Keratinocyte (primary cell): ENCODE data around the gene TRIM63. TPM values are rescaled to one million over a fixed set of nuclear protein-coding genes. Genes with fewer than 3 reads are reported as not detected.

Experiments
- DNase-seq: peaks from one replicate; pipeline ENCODE4 v3.0.0-alpha.2; 2011; ENCODE audit warnings: low read depth, missing footprints, low spot score
- FAIRE-seq: peaks from 2 replicates; lab custom pipeline; 2011; peaks lifted over from hg19 to GRCh38; lab: Jason Lieb, UNC
- H2AFZ ChIP-seq: 2 replicates; pipeline ENCODE4 v1.6.0; 2012; ENCODE audit warnings: low read length, control low read depth, inconsistent platforms; ENCODE audit not compliant: control insufficient read depth
- H3K27ac ChIP-seq: 2 replicates; pipeline ENCODE4 v1.5.1; 2011; ENCODE audit warnings: low read length; ENCODE audit not compliant: control insufficient read depth, insufficient read depth
- H3K27me3 ChIP-seq: 3 replicates; pipeline ENCODE4 v1.6.0; 2011; ENCODE audit warnings: low read length; ENCODE audit not compliant: control insufficient read depth, insufficient read depth; ENCODE audit errors: extremely low read depth
- H3K36me3 ChIP-seq, 2 experiments: 2 replicates in 1 of 2; 3 replicates in 1 of 2; pipeline ENCODE4 v1.5.1; 2011; ENCODE audit warnings: low read length in 2 of 2, mild to moderate bottlenecking in 1 of 2; ENCODE audit not compliant: control insufficient read depth in 2 of 2, insufficient read depth in 2 of 2; ENCODE audit errors: extremely low read depth in 1 of 2
- H3K4me1 ChIP-seq: 3 replicates; pipeline ENCODE4 v1.5.1; 2011; ENCODE audit warnings: low read length; ENCODE audit not compliant: control insufficient read depth, insufficient read depth; ENCODE audit errors: extremely low read depth
- H3K4me2 ChIP-seq: 3 replicates; pipeline ENCODE4 v1.6.0; 2011; ENCODE audit warnings: low read depth, low read length; ENCODE audit not compliant: control insufficient read depth, insufficient read depth; ENCODE audit errors: extremely low read depth
- H3K4me3 ChIP-seq, 3 experiments: fragments of 200-600 bp in 1 of 3; sonication (generic) in 1 of 3; 2 replicates in 2 of 3; 3 replicates in 1 of 3; pipeline ENCODE4 v1.5.1; 2011 to 2016; ENCODE audit warnings: low read length in 3 of 3, mild to moderate bottlenecking in 3 of 3, control low read depth in 2 of 3, inconsistent platforms in 1 of 3, low read depth in 1 of 3, mixed read lengths in 1 of 3, mixed run types in 1 of 3, moderate library complexity in 1 of 3; ENCODE audit not compliant: control insufficient read depth in 2 of 3, insufficient read depth in 2 of 3; ENCODE audit errors: extremely low read depth in 1 of 3
- H3K79me2 ChIP-seq: 2 replicates; pipeline ENCODE4 v1.6.0; 2012; ENCODE audit warnings: low read length; ENCODE audit not compliant: control insufficient read depth, insufficient read depth
- H3K9ac ChIP-seq: 3 replicates; pipeline ENCODE4 v1.6.0; 2011; ENCODE audit warnings: low read length; ENCODE audit not compliant: control insufficient read depth, insufficient read depth; ENCODE audit errors: extremely low read depth
- H3K9me1 ChIP-seq: 3 replicates; pipeline ENCODE4 v1.6.0; 2011; ENCODE audit warnings: low read length; ENCODE audit not compliant: control insufficient read depth, insufficient read depth; ENCODE audit errors: extremely low read depth
- H3K9me3 ChIP-seq: 2 replicates; pipeline ENCODE4 v1.5.1; 2012; ENCODE audit warnings: low read depth, low read length; ENCODE audit not compliant: control insufficient read depth
- H4K20me1 ChIP-seq: 3 replicates; pipeline ENCODE4 v1.6.0; 2011; ENCODE audit warnings: low read length; ENCODE audit not compliant: control insufficient read depth, insufficient read depth; ENCODE audit errors: extremely low read depth
- EZH2 ChIP-seq: IDR thresholded peaks from one replicate; pipeline ENCODE4 v1.6.1; 2012; ENCODE audit warnings: inconsistent platforms, mild to moderate bottlenecking, low read length, moderate library complexity
- dilution Hi-C: fragments of 300-500 bp; cut with MboI; formaldehyde crosslinking; loops from one replicate; pipeline ENCODE4 v1.7.0; 2020; ENCODE audit warnings: low sequenced_read_pairs; ENCODE audit not compliant: extremely low pct_ligation_motif_present
- polyA plus RNA-seq, 5 experiments: library from polyadenylated mRNA; depleted of rRNA in 3 of 5; stranded (reverse) in 3 of 5; stranded (forward) in 1 of 5; unstranded in 1 of 5; fragments of >200 nt; gene quantifications; 1 replicate in 1 of 5; 2 replicates in 3 of 5; 3 replicates in 1 of 5; pipeline versions ENCODE4 v1.2.1 to v1.2.3, GENCODE V29; 2011 to 2012; ENCODE audit warnings: missing spikeins in 2 of 5, low read depth in 1 of 5, low replicate concordance in 1 of 5
- TF ChIP-seq, protein P1 (sequence below), 3 experiments: IDR thresholded peaks in 1 of 3; conservative IDR thresholded peaks in 1 of 3; optimal IDR thresholded peaks in 1 of 3; 2 replicates in 2 of 3; 3 replicates in 1 of 3; pipeline versions ENCODE3 to v1.5.1; 2011; ENCODE audit warnings: low read length in 3 of 3, mild to moderate bottlenecking in 3 of 3, moderate library complexity in 2 of 3, control low read depth in 1 of 3, inconsistent platforms in 1 of 3; ENCODE audit not compliant: insufficient read depth in 2 of 3; ENCODE audit errors: extremely low read depth in 1 of 3

The TRIM63 gene
- polyA plus RNA-seq, 1 donor (not counting 4 experiments of a cell fraction or from before 2014, with no cell fraction given), result not detected

DNA sequence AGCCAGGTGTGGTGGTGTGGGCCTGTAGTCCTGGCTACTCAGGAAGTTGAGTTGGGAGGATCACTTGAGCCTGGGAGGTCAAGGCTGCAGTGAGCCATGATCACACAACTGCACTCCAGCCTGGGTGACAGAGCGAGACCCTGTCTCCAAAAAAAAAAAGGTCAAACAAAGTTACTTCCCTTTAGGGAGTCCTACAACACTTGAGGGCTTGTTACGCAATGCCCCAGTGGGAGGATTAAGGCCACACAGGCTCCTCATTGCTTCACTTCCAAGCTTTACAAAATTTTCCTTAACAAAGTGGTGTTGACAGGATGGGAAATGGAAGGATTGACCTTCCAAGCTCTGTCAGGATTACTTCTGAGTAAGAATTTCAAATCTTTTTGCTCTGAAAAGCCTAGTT is 52.1 kb downstream of the TRIM63 start:
- Histone ChIP-seq H3K9me1 (no peaks in the 10 kb centered on the region), H3K79me2 (no peaks in the 10 kb centered on the region), H3K4me1 (peaks cover 13% of the 10 kb centered on the region), H3K27ac (no peak overlapping the region), H3K9ac (no peak overlapping the region), H3K27me3 (no peaks in the 10 kb centered on the region), H3K36me3 (no peaks in the 10 kb centered on the region), H3K4me3 (no peak overlapping the region), H3K9me3 (no peaks in the 10 kb centered on the region), H3K4me2 (no peak overlapping the region), H2AFZ (no peak overlapping the region), H4K20me1 (no peaks in the 10 kb centered on the region)
- FAIRE-seq (no peak), DNase-seq (no peak)
- dilution Hi-C loops, result no loop called here
- TF ChIP-seq EZH2, result no peak
- TF ChIP-seq, protein P1, sequence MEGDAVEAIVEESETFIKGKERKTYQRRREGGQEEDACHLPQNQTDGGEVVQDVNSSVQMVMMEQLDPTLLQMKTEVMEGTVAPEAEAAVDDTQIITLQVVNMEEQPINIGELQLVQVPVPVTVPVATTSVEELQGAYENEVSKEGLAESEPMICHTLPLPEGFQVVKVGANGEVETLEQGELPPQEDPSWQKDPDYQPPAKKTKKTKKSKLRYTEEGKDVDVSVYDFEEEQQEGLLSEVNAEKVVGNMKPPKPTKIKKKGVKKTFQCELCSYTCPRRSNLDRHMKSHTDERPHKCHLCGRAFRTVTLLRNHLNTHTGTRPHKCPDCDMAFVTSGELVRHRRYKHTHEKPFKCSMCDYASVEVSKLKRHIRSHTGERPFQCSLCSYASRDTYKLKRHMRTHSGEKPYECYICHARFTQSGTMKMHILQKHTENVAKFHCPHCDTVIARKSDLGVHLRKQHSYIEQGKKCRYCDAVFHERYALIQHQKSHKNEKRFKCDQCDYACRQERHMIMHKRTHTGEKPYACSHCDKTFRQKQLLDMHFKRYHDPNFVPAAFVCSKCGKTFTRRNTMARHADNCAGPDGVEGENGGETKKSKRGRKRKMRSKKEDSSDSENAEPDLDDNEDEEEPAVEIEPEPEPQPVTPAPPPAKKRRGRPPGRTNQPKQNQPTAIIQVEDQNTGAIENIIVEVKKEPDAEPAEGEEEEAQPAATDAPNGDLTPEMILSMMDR (optimal IDR thresholded peaks at IDR 0.05 in 1 of 3, IDR thresholded peaks at IDR 0.05 in 1 of 3, conservative IDR thresholded peaks at IDR 0.05 in 1 of 3; ENCODE audit: extremely low read depth in 1 of 3, insufficient read depth in 2 of 3, low read length in 3 of 3), result no peak

- no peak overlapping the region for H3K4me3 ChIP-seq
- TF ChIP-seq, protein P1 (optimal IDR thresholded peaks at IDR 0.05 in 1 of 3, IDR thresholded peaks at IDR 0.05 in 1 of 3, conservative IDR thresholded peaks at IDR 0.05 in 1 of 3; ENCODE audit: extremely low read depth in 1 of 3, insufficient read depth in 2 of 3, low read length in 3 of 3), result no peak
- no peak for TF ChIP-seq EZH2
- no peak overlapping the region for H3K4me2 ChIP-seq
- no peaks in the 10 kb centered on the region for H3K79me2 ChIP-seq
- no peaks in the 10 kb centered on the region for H3K36me3 ChIP-seq
- DNase-seq (no peak), FAIRE-seq (no peak)
- H4K20me1 ChIP-seq, result no peaks in the 10 kb centered on the region
- H2AFZ ChIP-seq, result no peak overlapping the region
- no peaks in the 10 kb centered on the region for H3K27me3 ChIP-seq
- H3K4me1 ChIP-seq, result peaks cover 4% of the 10 kb centered on the region
- no peak overlapping the region for H3K9ac ChIP-seq
- H3K27ac ChIP-seq, result no peak overlapping the region
- H3K9me1 ChIP-seq, result no peaks in the 10 kb centered on the region
- dilution Hi-C loops, result no loop called here
- H3K9me3 ChIP-seq, result no peaks in the 10 kb centered on the region
These were observed 53.3 kb downstream of the TRIM63 start for GRCh38 chr1:26014179-26014578.
